Measurements from ENCODE around the gene SCIN. TPM values are rescaled to one million over a fixed set of nuclear protein-coding genes. Genes with fewer than 3 reads are reported as not detected.

Gene SCIN
- total and polyA plus RNA-seq, 2 donors (not counting 1 experiment from before 2014, with no cell fraction given): 0.49 to 0.97 TPM

DNA sequence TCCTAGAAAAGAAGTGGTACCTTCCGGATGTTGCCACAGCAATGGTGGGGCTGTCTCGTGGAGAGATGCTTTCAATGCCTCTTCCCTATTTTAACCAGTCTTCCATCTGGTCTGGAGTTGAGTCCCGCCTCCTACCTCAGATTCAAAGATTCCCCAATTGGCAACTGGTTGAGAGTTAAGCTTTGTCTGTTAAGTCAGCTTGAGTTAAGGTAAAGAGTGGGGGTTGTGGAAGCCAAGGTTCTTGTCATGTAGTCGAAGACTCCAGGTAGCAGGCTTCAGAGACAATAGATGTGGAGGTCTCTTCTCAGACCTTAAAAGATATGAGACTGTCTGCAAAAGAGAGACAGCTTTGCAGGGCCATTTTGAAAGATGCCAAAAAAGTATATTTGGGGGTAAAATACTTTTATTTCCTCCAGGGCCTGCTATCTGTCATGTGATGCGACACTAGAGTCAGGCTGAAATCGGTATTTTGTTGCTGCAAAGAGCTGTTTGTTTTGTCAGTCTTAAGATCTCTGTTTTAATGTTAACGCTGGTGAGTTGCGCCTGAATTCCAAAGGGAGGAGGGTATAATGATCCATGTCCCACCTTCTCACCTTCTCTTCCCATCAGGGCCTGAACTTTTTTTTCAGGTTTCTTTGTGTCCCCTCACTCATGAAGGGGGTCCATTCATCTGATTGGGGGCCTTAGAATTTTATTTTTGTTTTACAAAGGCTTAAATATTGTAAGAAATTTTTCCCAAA is 40.4 kb upstream of the SCIN start:
- no peak for TF ChIP-seq EZH2 (IDR thresholded peaks at IDR 0.05; ENCODE audit: borderline replicate concordance, insufficient read depth, low read depth, low read length, poor library complexity, severe bottlenecking)
- TF ChIP-seq, protein P1, sequence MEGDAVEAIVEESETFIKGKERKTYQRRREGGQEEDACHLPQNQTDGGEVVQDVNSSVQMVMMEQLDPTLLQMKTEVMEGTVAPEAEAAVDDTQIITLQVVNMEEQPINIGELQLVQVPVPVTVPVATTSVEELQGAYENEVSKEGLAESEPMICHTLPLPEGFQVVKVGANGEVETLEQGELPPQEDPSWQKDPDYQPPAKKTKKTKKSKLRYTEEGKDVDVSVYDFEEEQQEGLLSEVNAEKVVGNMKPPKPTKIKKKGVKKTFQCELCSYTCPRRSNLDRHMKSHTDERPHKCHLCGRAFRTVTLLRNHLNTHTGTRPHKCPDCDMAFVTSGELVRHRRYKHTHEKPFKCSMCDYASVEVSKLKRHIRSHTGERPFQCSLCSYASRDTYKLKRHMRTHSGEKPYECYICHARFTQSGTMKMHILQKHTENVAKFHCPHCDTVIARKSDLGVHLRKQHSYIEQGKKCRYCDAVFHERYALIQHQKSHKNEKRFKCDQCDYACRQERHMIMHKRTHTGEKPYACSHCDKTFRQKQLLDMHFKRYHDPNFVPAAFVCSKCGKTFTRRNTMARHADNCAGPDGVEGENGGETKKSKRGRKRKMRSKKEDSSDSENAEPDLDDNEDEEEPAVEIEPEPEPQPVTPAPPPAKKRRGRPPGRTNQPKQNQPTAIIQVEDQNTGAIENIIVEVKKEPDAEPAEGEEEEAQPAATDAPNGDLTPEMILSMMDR (IDR thresholded peaks at IDR 0.05): no peak
- DNase-seq (no peak), ATAC-seq (ENCODE audit: low read depth) (no peak)
- Mint-ChIP-seq H3K9me3 (ENCODE audit: insufficient read depth) (no peaks in the 10 kb centered on the region), H3K27ac (no peak overlapping the region), H3K4me1 (no peaks in the 10 kb centered on the region), H3K27me3 (no peaks in the 10 kb centered on the region), H3K4me3 (no peak overlapping the region)
- Histone ChIP-seq H4K20me1 (ENCODE audit: control insufficient read depth, insufficient read depth, low read length, poor library complexity, severe bottlenecking) (no peaks in the 10 kb centered on the region), H3K36me3 (replicated peaks in 1 of 2; ENCODE audit: control extremely low read depth in 1 of 2, control insufficient read depth in 1 of 2, extremely low read depth in 1 of 2, insufficient read depth in 2 of 2, low read length in 1 of 2) (no peaks in the 10 kb centered on the region), H3K9me3 (ENCODE audit: control extremely low read depth in 1 of 3, control insufficient read depth in 2 of 3, insufficient read depth in 1 of 3, low read length in 2 of 3) (no peaks in the 10 kb centered on the region), H3K4me3 (ENCODE audit: control extremely low read depth in 1 of 5, extremely low read depth in 1 of 5, insufficient read depth in 1 of 5, low read depth in 2 of 5, low read length in 4 of 5) (no peak overlapping the region), H3K27me3 (replicated peaks in 1 of 4; ENCODE audit: control extremely low read depth in 1 of 4, control insufficient read depth in 3 of 4, insufficient read depth in 4 of 4, low read length in 3 of 4) (no peaks in the 10 kb centered on the region), H3K27ac (ENCODE audit: low read length in 2 of 2) (no peak overlapping the region), H3K4me2 (replicated peaks; ENCODE audit: low read depth, low read length, poor library complexity, severe bottlenecking) (no peak overlapping the region), H3K9ac (ENCODE audit: low read length) (no peak overlapping the region), H2AFZ (ENCODE audit: insufficient read depth, low read depth, low read length, poor library complexity, severe bottlenecking) (no peak overlapping the region), H3K4me1 (ENCODE audit: control insufficient read depth in 2 of 2, insufficient read depth in 2 of 2, low read length in 2 of 2) (no peaks in the 10 kb centered on the region), H3K79me2 (ENCODE audit: control insufficient read depth, insufficient read depth, low read length) (no peaks in the 10 kb centered on the region)
- CTCF ChIA-PET: interaction anchor here (0.9 kb wide), 1 partner anchor 157 kb away, joined by 3 read pairs; no protein-coding TSS in a partner anchor
- WGBS (ENCODE audit: insufficient coverage): 87% methylated on average over 3 of the region's 8 CpGs
- POLR2A ChIA-PET: no interaction called here
- intact Hi-C loops (cut with micrococcal nuclease): loop anchor here (5.0 to 10.0 kb wide), 4 partner anchors 155 to 1927 kb away; partner anchors contain the start of gene ARL4A

DNA sequence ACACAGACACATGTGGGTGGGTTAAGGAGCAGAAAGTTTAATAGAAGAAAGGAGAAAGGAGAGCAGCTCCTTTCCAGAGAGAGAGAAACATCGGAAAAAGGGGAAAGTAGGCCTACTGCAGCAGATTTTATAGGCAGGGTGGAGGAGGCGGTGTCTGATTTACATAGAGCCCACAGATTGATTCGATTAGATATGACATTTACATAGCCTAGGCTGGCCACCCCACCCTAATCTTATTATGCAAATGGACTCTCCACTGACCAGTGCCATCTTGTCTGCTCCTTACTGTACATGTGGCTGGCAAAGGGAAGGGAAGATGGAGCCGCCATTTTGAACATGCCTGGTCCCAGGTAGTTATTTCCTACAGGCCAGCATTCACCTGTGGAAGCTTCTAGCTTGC is 38.7 kb upstream of the SCIN start:
- TF ChIP-seq, protein P1 (IDR thresholded peaks at IDR 0.05): no peak
- TF ChIP-seq EZH2 (IDR thresholded peaks at IDR 0.05; ENCODE audit: borderline replicate concordance, insufficient read depth, low read depth, low read length, poor library complexity, severe bottlenecking): no peak
- no peaks in the 10 kb centered on the region for H3K27me3 Mint-ChIP-seq
- no peaks in the 10 kb centered on the region for H3K4me1 ChIP-seq (ENCODE audit: control insufficient read depth in 2 of 2, insufficient read depth in 2 of 2, low read length in 2 of 2)
- H3K79me2 ChIP-seq (ENCODE audit: control insufficient read depth, insufficient read depth, low read length): no peaks in the 10 kb centered on the region
- H3K4me2 ChIP-seq (replicated peaks; ENCODE audit: low read depth, low read length, poor library complexity, severe bottlenecking): no peak overlapping the region
- no peaks in the 10 kb centered on the region for H3K9me3 Mint-ChIP-seq (ENCODE audit: insufficient read depth)
- no peaks in the 10 kb centered on the region for H3K27me3 ChIP-seq (replicated peaks in 1 of 4; ENCODE audit: control extremely low read depth in 1 of 4, control insufficient read depth in 3 of 4, insufficient read depth in 4 of 4, low read length in 3 of 4)
- intact Hi-C loops (cut with micrococcal nuclease): no loop called here
- H3K27ac Mint-ChIP-seq: no peak overlapping the region
- H3K9me3 ChIP-seq (ENCODE audit: control extremely low read depth in 1 of 3, control insufficient read depth in 2 of 3, insufficient read depth in 1 of 3, low read length in 2 of 3): peaks cover 0 to 5% (median 0%) of the 10 kb centered on the region in 3 donors
- no peaks in the 10 kb centered on the region for H3K4me1 Mint-ChIP-seq
- no peak overlapping the region for H2AFZ ChIP-seq (ENCODE audit: insufficient read depth, low read depth, low read length, poor library complexity, severe bottlenecking)
- H3K9ac ChIP-seq (ENCODE audit: low read length): no peak overlapping the region
- DNase-seq: no peak
- WGBS (ENCODE audit: insufficient coverage): 90% methylated on average over 2 of the region's 4 CpGs
- no peak overlapping the region for H3K27ac ChIP-seq (ENCODE audit: low read length in 2 of 2)
- ATAC-seq (ENCODE audit: low read depth): no peak
- H3K36me3 ChIP-seq (replicated peaks in 1 of 2; ENCODE audit: control extremely low read depth in 1 of 2, control insufficient read depth in 1 of 2, extremely low read depth in 1 of 2, insufficient read depth in 2 of 2, low read length in 1 of 2): no peaks in the 10 kb centered on the region
- ChIA-PET CTCF (no interaction called here), POLR2A (no interaction called here)
- H4K20me1 ChIP-seq (ENCODE audit: control insufficient read depth, insufficient read depth, low read length, poor library complexity, severe bottlenecking): no peaks in the 10 kb centered on the region
- H3K4me3 ChIP-seq (ENCODE audit: control extremely low read depth in 1 of 5, extremely low read depth in 1 of 5, insufficient read depth in 1 of 5, low read depth in 2 of 5, low read length in 4 of 5): no peak overlapping the region
- no peak overlapping the region for H3K4me3 Mint-ChIP-seq
